Left cardiac atrium (tissue), 4 donors: ENCODE results near the gene HSF2BP. TPM values are rescaled to one million over a fixed set of nuclear protein-coding genes. Genes with fewer than 3 reads are reported as not detected.
"Not testable (repeated sequence)": the region's sequence is repeated elsewhere in the genome, so short reads cannot be mapped to it uniquely, and the experiment has no call there.

Experiments
- ATAC-seq, 2 donors: fragments of 200-7000 bp; cut with Tn5 transposase; one replicate each; pipeline ENCODE4 v1.9.1; 2020; ENCODE audit warnings: mild to moderate bottlenecking in 2 of 2, moderate library complexity in 2 of 2
- DNase-seq: peaks from one replicate; pipeline ENCODE4 v3.0.0-alpha.2; 2020
- intact Hi-C, 2 donors: fragments of 100-400 bp; cut with DNase I; formaldehyde crosslinking; loops; one replicate each; pipeline versions ENCODE4 v1.14.1 to v1.15.1; 2022 to 2023
- total RNA-seq, 2 donors: library from RNA; stranded (reverse); fragmentation: NEBNext Ultra II Directional; extraction: Animal tissue kit (Norgen Biotek cat#: 25700); gene quantifications; one replicate each; pipeline ENCODE4 v1.2.1, GENCODE V29; 2021
- donor health status: DM: no; HTN: yes; CAD: no.
- donor health status: DM: no; HTN: yes; CAD: no; lungs with severe emphysema.
- donor health status: DM: yes; HTN: yes; CAD: no.
- donor health status: Dilated cardiomyopathy.

HSF2BP gene
- total RNA-seq, 2 donors from 2014 or later = 0.68 TPM; not detected in 1

DNA sequence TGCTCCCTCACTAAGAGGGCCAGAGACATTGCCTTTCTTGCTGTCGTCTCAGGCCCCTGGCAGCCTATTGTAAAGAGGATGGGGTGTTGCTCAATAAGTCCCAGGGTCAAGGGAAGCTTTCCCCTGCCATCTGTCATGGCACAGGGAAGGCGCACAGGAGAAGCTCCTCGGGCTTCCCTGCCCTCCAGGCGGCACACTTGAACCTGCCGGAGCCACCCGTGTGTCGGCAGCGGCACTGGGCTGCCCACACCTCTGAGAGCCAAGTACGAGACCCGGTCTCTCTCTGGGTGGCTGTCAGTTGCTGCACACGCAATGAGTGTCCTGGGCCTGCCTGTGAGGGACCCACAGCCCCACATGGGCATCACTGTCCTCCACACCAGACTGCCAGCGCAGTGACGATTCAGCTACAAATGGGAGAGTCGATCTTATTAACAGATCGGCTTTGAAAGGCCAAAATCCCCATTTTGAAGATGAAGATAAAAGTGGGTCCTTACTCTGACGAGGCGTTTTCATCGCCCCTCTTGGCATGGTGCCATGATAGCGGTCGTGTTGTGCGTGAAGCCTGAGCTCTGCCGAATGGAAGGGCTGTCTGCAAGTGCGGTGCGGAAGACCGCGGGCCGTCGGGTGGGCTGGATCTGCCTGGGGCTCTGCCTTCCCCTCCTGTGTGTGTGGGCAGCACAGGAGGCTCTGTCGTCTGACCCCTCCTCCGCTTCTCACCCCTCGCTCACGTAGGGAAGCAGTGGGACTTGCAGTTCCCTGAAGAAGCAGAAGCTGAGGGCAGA lies 30.5 kb upstream of the HSF2BP start:
- DNase-seq = no peak
- no peak for ATAC-seq
- intact Hi-C loops = no loop called here

DNA sequence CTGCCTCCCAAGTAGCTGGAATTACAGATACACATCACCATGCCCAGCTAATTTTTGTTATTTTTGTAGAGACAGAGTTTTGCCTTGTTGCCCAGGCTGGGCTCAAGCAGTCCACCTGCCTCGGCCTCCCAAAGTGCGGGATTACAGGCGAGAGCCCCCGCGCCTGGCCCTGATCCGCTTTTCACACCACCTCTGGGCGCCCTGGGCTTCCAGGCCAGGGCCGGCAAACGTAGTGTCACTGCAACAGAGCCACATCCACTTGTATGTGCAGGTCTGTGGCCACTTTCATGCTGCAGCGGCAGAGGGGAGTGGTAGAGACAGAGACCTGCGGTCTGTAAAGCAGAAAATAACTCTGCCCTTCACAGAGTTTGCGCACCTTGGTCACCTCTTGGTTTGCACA lies 29.6 kb upstream of the HSF2BP start:
- DNase-seq (no peak), ATAC-seq (no peak)
- intact Hi-C loops = no loop called here

DNA sequence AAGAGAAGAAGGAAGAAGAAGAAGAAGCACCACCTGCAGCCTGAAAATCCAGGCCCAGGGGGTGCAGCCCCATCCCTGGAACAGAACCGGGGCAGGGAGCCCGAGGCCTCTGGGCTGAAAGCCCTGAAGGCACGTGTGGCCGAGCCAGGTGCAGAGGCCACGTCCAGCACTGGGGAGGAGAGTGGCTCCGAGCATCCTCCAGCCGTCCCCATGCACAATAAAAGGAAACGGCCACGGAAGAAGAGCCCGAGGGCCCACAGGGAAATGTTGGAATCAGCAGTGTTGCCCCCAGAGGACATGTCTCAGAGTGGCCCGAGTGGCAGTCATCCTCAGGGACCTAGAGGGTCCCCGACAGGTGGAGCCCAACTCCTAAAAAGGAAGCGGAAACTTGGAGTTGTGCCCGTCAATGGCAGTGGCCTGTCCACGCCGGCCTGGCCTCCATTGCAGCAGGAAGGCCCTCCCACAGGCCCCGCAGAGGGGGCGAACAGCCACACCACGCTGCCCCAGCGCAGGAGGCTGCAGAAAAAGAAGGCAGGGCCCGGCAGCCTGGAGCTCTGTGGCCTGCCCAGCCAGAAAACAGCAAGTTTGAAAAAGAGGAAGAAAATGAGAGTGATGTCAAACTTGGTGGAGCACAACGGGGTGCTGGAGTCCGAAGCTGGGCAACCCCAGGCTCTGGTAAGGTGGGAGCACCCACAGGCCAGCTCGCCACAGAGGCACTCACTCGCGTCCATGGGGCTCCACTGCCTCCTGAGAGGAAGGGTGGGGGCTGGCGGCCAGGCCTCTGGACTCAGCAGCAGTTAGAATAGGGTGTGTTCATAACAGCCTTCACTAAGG lies 28.5 kb upstream of the HSF2BP start:
- peak; percentile 20 to 43 for ATAC-seq
- no peak for DNase-seq
- intact Hi-C loops = no loop called here

GRCh38 chr21:43686811-43687565 lies 27.7 kb upstream of the HSF2BP start:
- intact Hi-C loops = no loop called here
- DNase-seq = no peak
- no peak for ATAC-seq

- intact Hi-C loops = no loop called here
- no peak for DNase-seq
- no peak for ATAC-seq
Measured at GRCh38 chr21:43684424-43684823, 25.1 kb upstream of the HSF2BP start.

- ATAC-seq = no peak
- intact Hi-C loops = no loop called here
- no peak for DNase-seq
Measured at GRCh38 chr21:43681650-43682049, 22.4 kb upstream of the HSF2BP start.

DNA sequence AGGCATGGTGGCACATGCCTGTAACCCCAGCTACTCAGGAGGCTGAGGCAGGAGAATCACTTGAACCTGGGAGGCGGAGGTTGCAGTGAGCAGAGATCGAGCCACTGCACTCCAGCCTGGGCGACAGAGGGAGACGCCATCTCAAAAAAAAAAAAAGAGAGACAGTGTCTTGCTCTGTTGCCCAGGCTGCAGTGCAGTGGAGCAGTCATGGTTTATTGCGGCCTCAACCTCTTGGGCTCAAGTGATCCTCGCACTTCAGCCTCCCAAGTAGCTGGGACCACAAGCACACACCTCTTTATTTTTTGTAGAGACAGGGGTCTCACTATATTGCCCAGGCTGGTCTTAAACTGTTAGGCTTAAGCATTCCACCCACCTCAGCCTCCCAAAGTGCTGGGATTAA lies 21.1 kb upstream of the HSF2BP start:
- intact Hi-C loops, ATAC-seq, DNase-seq: not testable (repeated sequence)

GRCh38 chr21:43679951-43680350 lies 20.7 kb upstream of the HSF2BP start:
- intact Hi-C loops = no loop called here
- no peak for ATAC-seq
- DNase-seq = no peak

GRCh38 chr21:43676391-43676790 lies 17.1 kb upstream of the HSF2BP start:
- no peak for DNase-seq
- no peak for ATAC-seq
- intact Hi-C loops = no loop called here

DNA sequence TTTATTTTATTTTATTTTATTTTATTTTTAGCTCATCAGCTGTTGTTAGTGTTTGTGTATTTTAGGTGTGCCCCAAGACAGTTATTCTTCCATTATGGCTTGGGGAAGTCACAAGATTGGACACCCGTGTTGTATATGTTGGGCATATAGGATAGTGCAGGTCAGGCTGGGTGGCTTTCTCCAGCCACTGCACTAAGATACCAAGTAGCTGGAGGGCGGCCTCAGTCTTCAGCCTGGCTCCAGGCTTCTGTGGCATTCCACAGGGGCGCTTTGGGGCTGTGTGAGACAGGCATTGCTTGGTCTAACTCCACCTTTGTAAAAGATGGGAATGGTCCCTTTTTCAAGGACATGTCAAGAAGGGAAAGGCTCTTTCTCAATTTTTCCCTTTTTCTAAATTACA lies 16.6 kb upstream of the HSF2BP start:
- intact Hi-C loops = no loop called here
- DNase-seq (no peak), ATAC-seq (no peak)

DNA sequence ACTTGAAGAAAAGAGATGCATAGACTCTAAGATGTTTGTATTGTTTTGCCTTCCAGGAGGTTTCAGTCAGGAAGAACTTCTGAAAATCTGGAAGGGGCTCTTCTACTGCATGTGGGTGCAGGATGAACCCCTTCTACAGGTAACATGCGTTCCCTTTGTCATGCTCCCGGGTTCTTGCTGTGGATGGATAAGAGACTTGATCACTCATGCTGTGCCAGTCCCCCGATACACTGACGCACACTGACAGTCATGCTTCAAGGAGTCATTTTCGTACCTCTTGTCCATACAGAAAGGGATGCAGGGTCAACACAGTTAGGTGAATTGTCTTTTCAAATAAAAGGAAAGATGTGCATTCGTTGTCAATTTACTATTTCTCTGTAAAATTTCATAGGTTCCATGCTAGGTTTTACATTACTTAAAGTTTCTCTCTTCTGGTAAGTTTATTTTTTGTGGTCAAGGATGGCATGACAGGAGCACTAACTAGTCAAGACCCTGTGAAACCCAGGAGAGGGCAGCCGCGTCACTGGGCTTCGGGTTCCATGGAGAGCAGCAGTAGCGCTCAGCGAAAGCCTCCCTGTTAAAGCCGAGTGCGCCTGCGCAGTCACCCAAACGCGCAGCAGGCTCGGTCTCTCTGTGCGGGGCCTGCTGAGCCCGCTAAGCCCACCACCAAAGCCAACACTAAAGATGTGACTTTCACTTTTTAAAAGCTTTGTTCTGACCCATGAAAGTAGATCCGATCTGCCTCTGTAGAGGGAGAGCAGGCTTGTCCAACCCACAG lies 10.7 kb upstream of the HSF2BP start:
- intact Hi-C loops = loop anchor here in 1 of 2 donors (10.0 kb wide), 1 partner anchor 45 kb away; the partner anchor contains the start of gene PDXK
- DNase-seq = no peak
- ATAC-seq = no peak

- ATAC-seq (no peak), DNase-seq (no peak)
- intact Hi-C loops = loop anchor here in 1 of 2 donors (10.0 kb wide), 1 partner anchor 47 kb away; the partner anchor contains the start of gene PDXK
Measured at GRCh38 chr21:43667191-43667904, 8.1 kb upstream of the HSF2BP start.

DNA sequence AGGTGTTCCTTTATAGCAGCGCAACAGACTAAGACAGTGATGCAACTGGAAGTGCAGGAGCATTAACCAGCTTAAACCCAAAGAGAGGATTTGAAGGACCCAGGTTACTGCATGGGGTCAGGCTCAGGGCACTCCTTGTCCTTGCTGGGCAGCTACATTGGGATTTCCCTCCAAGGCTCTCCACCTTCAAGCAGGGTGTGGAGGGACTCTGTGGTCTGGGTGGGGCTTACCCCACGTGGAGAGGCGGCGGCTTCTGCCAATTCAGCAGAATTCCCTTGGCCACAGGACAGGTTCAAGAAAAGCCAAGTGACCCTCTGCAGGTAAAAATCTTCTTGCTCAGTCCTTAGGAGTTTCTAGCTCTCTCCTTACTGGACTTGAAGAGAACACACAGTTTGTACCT lies 6.6 kb upstream of the HSF2BP start:
- DNase-seq = no peak
- intact Hi-C loops = loop anchor here in 1 of 2 donors (10.0 kb wide), 1 partner anchor 49 kb away; the partner anchor contains the start of gene PDXK
- ATAC-seq = no peak

DNA sequence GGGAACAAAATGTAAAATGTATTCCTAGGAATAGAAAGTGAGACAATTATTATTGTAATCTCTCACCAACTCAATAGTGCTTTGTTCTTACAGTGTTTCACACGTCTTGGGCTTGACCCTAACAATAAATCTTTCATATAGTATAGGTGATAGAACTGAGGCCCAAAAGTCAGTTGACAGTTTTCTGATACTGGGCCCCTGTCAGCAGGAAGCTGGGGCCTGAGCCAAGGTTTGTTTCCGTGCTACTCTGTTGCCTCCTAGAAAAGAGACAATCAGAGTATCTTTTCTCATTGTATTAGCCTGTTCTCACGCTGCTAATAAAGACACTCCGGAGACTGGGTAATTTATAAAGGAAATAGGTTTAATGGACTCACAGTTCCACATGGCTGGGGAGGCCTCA lies 5.1 kb upstream of the HSF2BP start:
- no peak for ATAC-seq
- no peak for DNase-seq
- intact Hi-C loops = loop anchor here in 1 of 2 donors (10.0 kb wide), 1 partner anchor 50 kb away; the partner anchor contains the start of gene PDXK

DNA sequence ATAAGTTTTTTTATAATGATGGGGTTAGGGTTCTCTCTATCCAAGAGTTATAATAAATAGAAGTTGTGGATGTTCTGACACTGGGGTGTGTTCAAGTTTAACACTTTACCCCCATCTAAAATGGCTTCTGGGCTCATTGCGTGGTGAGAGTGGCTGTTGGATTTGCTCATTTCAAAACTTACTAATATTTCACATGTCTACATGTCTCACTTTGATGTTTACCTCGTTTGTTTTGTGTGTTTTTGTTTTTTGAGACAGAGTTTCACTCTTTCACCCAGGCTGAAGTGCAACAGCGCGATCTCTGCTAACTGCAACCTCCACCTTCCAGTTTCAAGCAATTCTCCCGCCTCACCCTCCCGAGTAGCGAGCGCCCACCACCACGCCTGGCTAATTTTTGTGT lies 3.7 kb upstream of the HSF2BP start:
- intact Hi-C loops = loop anchor here in 1 of 2 donors (10.0 kb wide), 1 partner anchor 52 kb away; the partner anchor contains the start of gene PDXK
- DNase-seq (no peak), ATAC-seq (no peak)

DNA sequence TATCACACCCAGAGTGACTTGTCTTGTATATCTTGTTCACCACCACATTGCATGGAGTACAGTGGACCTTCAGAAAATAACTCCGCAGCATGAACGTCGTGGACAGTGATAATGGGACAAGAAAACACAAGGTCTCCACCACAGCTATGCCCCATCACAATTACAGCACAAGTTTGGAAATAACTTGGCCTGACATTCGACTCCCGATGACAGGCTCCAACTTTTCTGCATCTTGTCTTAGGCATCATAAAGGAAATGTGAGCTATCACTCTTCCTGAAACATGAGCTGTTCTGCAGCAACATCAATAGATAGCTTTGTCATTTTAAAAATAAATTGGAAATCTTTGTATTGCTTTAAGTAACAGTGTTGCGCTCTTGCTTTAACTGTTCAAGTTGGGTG lies 3.0 kb upstream of the HSF2BP start:
- intact Hi-C loops = loop anchor here in 1 of 2 donors (10.0 kb wide), 1 partner anchor 53 kb away; the partner anchor contains the start of gene PDXK
- no peak for ATAC-seq
- no peak for DNase-seq

- no peak for DNase-seq
- intact Hi-C loops = no loop called here
- peak in 1 of 2 donors; percentile 6 for ATAC-seq
Measured at GRCh38 chr21:43658769-43659135, 536 bp downstream of the HSF2BP start.
